KMS-11 (cell line): ENCODE data around the gene ZBTB5.
A peak's percentile ranks its signal among the peaks of the same experiment; 100 is the strongest.

Experiments
- H2AFZ ChIP-seq: fragments of 200-600 bp; sonication (generic); 2 replicates; pipeline ENCODE4 v1.6.1; 2016; ENCODE audit warnings: antibody characterized with exemption, mixed run types, low read depth
- H3K27ac ChIP-seq: fragments of 200-600 bp; sonication (generic); 2 replicates; pipeline ENCODE4 v1.6.1; 2016; ENCODE audit warnings: mild to moderate bottlenecking, mixed run types
- H3K27me3 ChIP-seq: fragments of 200-600 bp; sonication (generic); 2 replicates; pipeline ENCODE4 v1.6.1; 2017; ENCODE audit warnings: mild to moderate bottlenecking, low read depth, mixed run types, moderate library complexity; ENCODE audit not compliant: insufficient read depth
- H3K36me3 ChIP-seq: fragments of 200-600 bp; sonication (generic); 2 replicates; pipeline ENCODE4 v1.6.1; 2017; ENCODE audit warnings: mild to moderate bottlenecking, mixed run types; ENCODE audit not compliant: insufficient read depth
- H3K4me1 ChIP-seq: fragments of 200-600 bp; sonication (generic); 2 replicates; pipeline ENCODE4 v1.6.1; 2016; ENCODE audit warnings: mild to moderate bottlenecking, low read depth, mixed run types; ENCODE audit not compliant: poor library complexity, severe bottlenecking
- H3K4me2 ChIP-seq: fragments of 200-600 bp; sonication (generic); 2 replicates; pipeline ENCODE4 v1.7.0; 2016; ENCODE audit warnings: mild to moderate bottlenecking, mixed run types
- H3K4me3 ChIP-seq: fragments of 200-600 bp; sonication (generic); IDR thresholded peaks from 2 replicates; pipeline ENCODE4 v1.6.1; 2017; ENCODE audit warnings: low read depth, low read length, mixed read lengths; ENCODE audit not compliant: insufficient read depth
- H3K79me2 ChIP-seq: fragments of 200-600 bp; sonication (generic); 2 replicates; pipeline ENCODE4 v1.6.1; 2016; ENCODE audit warnings: low read depth, mixed run types; ENCODE audit not compliant: insufficient read depth
- H3K9ac ChIP-seq: fragments of 200-600 bp; sonication (generic); 2 replicates; pipeline ENCODE4 v1.6.1; 2016; ENCODE audit warnings: mild to moderate bottlenecking, mixed run types
- H4K20me1 ChIP-seq: fragments of 200-600 bp; sonication (generic); 2 replicates; pipeline ENCODE4 v1.6.1; 2016; ENCODE audit warnings: mild to moderate bottlenecking, mixed run types; ENCODE audit not compliant: insufficient read depth
- CTCF ChIP-seq: fragments of 200-600 bp; sonication (generic); conservative IDR thresholded peaks from 2 replicates; pipeline ENCODE4 v1.6.1; 2017; ENCODE audit warnings: low read depth, mild to moderate bottlenecking, antibody characterized with exemption, low read length, moderate library complexity, mixed read lengths

ZBTB5 gene

GRCh38 chr9:37415011-37415719, 50.1 kb downstream of the ZBTB5 start:
- H3K9ac ChIP-seq, result no peak overlapping the region
- H3K27ac ChIP-seq, result no peak overlapping the region

GRCh38 chr9:37414503-37414943, 50.7 kb downstream of the ZBTB5 start:
- Histone ChIP-seq H3K4me2 (no peak overlapping the region), H2AFZ (no peak overlapping the region), H3K4me1 (peaks cover 23% of the 10 kb centered on the region), H3K9ac (no peak overlapping the region), H3K79me2 (no peaks in the 10 kb centered on the region), H3K27me3 (peaks cover 49% of the 10 kb centered on the region), H3K36me3 (no peaks in the 10 kb centered on the region), H3K27ac (no peak overlapping the region), H4K20me1 (no peaks in the 10 kb centered on the region), H3K4me3 (no peak overlapping the region)
- TF ChIP-seq CTCF, result no peak

More at GRCh38 chr9:37415011-37415719, 50.1 kb downstream of the ZBTB5 start:
- no peaks in the 10 kb centered on the region for H3K79me2 ChIP-seq
- peaks cover 49% of the 10 kb centered on the region for H3K27me3 ChIP-seq
- H3K36me3 ChIP-seq, result no peaks in the 10 kb centered on the region
- H3K4me1 ChIP-seq, result peaks cover 16% of the 10 kb centered on the region
- no peaks in the 10 kb centered on the region for H4K20me1 ChIP-seq
- no peak overlapping the region for H3K4me3 ChIP-seq
- no peak overlapping the region; the same call in 1 of the 2 replicates for H2AFZ ChIP-seq
- TF ChIP-seq CTCF, result peak; percentile 90
- peak overlapping the region; percentile 7; the same call in 1 of the 2 replicates for H3K4me2 ChIP-seq

GRCh38 chr9:37413311-37413710, 51.9 kb downstream of the ZBTB5 start:
- Histone ChIP-seq H3K27me3 (peaks cover 49% of the 10 kb centered on the region), H3K79me2 (no peaks in the 10 kb centered on the region), H3K4me2 (no peak overlapping the region), H2AFZ (no peak overlapping the region), H3K9ac (no peak overlapping the region), H3K36me3 (no peaks in the 10 kb centered on the region), H3K4me3 (no peak overlapping the region), H3K4me1 (peaks cover 33% of the 10 kb centered on the region), H4K20me1 (no peaks in the 10 kb centered on the region), H3K27ac (no peak overlapping the region)
- TF ChIP-seq CTCF, result no peak

GRCh38 chr9:37412431-37413151, 52.7 kb downstream of the ZBTB5 start:
- no peak overlapping the region for H3K27ac ChIP-seq
- no peak overlapping the region for H3K4me3 ChIP-seq
- H2AFZ ChIP-seq, result no peak overlapping the region
- H3K36me3 ChIP-seq, result no peaks in the 10 kb centered on the region
- H3K9ac ChIP-seq, result no peak overlapping the region
- no peak for TF ChIP-seq CTCF
- H3K4me2 ChIP-seq, result no peak overlapping the region
- H3K4me1 ChIP-seq, result peaks cover 41% of the 10 kb centered on the region
- H4K20me1 ChIP-seq, result no peaks in the 10 kb centered on the region
- peaks cover 49% of the 10 kb centered on the region for H3K27me3 ChIP-seq
- no peaks in the 10 kb centered on the region for H3K79me2 ChIP-seq
